GM23248 (cell line): ENCODE results near the gene CELF1.

ENCODE experiments used
- EZH2 ChIP-seq: fragments of 200-600 bp; sonication (generic); IDR thresholded peaks from 2 replicates; pipeline ENCODE4 v1.6.1; 2018; ENCODE audit warnings: antibody characterized with exemption, mild to moderate bottlenecking; ENCODE audit not compliant: insufficient read depth, poor library complexity, severe bottlenecking
- EZH2phosphoT487 ChIP-seq: fragments of 200-600 bp; sonication (generic); IDR thresholded peaks from 2 replicates; pipeline ENCODE4 v1.6.1; 2018; ENCODE audit warnings: antibody characterized with exemption, moderate library complexity, mild to moderate bottlenecking, low read depth; ENCODE audit not compliant: insufficient read depth

DNA sequence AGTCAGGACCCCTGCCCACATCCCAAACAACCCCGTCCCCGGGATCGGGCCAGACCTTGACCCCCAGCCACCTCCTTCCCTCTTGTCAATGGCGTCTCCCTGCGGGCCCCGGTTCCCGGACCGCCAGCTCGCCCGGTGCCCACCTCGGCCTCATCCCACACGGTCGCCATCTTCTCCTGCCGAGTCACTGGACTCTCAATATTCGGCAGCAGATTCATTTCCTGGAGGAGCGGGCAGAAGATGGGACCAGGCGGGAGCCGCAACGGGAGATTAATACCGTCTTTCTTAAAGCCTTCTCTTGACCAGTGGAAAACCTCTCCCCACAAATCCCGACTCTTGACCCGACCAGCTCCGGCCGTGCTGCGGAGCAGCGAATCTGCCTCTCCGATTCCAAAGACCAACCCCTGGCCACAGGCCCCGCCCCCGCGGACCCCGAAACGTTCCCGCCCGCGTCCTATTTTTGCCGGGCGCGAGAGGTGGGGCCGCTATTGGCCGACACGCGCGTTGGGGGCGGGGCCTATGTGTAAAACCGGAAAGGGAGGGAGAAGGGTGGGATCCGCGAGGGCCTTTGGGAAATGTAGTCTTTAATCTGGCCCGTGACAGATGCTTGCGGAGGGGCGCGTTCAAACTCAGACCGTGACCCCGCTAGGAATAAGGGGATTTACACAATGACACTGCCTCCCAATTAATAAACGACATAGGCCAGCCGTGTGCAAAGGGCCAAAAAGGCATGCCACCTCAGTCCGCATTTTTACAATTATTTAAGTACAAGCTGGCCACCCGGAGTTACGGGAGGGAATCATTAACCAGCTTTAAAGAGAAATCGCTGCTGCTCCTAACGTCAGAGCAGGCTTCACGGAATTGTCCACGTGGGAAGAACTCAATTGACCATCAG, 126.6 kb downstream of the CELF1 start, which contains the start of gene PSMC3:
- TF ChIP-seq EZH2phosphoT487 (no peak), EZH2 (no peak)
